Measurements from ENCODE around the gene PCCA.
"Not testable (repeated sequence)": the region's sequence is repeated elsewhere in the genome, so short reads cannot be mapped to it uniquely, and the experiment has no call there.

Gene PCCA

DNA sequence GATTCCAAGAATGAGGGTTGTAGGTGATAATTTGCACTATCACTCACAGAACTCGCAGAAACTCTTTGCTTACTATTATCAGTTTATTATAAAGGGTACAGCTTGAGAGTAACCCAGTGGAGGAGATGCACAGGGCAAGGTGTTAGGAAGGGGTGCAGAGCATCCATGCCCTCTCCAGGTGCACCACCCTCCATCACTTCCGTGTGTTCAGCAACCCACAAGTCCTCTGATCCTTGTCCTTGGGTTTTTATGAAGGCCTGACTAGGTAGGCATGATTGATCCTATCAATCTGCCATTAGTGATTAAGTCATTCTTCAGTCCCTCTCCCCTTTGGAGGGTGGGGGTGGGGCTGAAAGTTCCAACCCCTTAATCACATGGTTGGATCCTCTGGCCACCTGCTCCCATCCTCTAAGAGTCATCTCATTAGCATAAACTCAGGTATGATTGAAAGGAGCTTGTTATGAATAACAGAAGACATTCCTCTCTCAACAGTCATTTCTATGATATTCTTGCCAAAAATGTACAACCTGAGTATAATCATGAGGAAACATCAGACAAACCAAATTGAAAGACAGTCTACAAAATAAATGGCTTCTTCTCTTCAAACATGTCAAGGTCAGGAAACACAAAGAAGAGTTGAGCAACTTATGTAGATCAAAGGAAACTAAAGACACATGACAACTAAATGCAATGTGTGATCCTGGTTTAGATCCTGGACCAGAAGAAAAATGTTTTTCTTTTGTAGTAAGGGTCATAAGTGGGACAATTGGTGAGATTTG, 225.4 kb downstream of the PCCA start:
- no peak for DNase-seq

GRCh38 chr13:100315522-100315921, 226.6 kb downstream of the PCCA start:
- no peak for DNase-seq

DNA sequence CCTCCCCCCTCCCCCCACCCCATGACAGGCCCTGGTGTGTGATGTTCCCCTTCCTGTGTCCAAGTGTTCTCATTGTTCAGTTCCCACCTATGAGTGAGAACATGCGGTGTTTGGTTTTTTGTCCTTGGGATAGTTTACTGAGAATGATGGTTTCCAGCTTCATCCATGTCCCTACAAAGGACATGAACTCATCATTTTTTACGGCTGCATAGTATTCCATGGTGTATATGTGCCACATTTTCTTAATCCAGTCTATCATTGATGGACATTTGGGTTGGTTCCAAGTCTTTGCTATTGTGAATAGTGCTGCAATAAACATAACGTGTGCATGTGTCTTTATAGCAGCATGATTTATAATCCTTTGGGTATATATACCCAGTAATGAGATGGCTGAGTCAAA, 229.6 kb downstream of the PCCA start:
- not testable (repeated sequence) for DNase-seq

DNA sequence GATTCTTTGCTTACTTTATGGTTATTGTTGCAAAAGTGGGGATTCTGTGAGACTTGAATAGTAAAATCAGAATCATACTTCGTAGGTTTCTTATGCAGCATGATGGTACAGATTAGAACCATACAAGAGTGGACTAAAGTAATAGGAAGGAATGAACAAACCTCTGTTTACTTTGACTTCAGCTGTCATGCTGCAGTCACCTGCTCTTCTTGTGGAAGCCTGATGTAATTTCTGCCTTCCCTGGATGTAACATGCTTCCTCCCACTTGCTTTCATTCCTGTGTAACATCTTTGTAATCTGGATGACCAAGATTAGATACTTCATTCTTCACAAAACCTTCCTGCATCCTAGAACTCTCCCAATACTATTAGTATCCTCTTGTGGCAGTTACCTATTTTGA, 235.0 kb downstream of the PCCA start:
- DNase-seq = peak; percentile 5

DNA sequence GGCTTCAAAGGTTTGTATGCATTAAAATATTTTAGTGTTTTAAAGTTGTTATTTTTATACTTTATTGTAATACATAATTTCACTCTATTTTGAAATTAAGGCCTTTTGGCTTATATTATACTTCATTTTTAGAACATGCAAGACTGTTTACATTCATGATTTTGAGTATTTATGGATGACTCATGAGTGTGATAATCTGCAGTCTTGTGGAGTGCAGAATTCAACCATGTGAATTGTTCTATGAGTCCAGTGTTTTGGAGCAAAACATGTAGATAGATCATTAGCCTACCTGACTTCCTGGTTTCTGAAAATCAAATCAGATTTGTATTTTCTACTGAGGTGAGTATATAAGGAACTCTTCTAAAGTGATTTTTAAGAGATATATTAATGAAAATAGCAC, 241.8 kb downstream of the PCCA start:
- no peak for DNase-seq

DNA sequence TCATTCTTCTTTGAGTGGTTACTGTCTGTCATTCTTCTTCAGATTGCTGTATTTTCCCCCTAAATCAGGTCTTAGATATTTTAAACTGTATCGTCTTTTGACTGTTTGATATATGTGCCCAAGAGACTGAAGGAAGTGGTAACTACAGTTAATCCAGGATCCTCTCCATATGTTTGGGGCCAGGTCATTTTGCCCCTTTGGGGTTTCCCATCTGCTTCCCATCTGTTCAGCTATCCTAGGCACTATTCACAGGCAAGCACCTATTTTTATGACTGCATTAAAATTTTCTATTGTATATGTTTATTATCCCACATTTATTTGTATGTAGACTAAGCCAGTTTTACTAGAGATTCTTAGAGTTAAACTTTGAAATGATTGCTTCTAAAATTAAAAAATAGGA, 244.2 kb downstream of the PCCA start:
- DNase-seq = no peak

- DNase-seq = no peak
These were observed 245.3 kb downstream of the PCCA start for GRCh38 chr13:100334214-100334613.

GRCh38 chr13:100336795-100337516, 248.1 kb downstream of the PCCA start:
- DNase-seq = no peak

DNA sequence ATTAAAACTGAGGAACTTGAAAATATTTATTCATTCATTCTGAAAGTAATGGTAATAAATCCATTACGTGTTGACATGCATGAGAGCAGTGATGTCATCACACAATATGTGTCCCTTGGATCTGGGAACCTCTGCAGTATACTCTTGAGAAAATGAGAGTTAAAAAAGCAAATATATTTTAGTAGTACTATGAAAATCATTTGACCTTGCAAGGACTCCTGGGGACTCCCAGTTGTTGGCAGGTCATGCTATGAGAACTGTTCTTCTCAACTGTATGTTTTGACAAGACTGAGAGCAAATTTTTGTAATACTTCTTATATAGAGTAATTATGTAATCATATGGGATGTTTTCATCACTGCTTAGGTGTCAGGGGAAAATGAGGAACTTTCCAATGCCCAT, 249.4 kb downstream of the PCCA start:
- peak; percentile 15 for DNase-seq

DNA sequence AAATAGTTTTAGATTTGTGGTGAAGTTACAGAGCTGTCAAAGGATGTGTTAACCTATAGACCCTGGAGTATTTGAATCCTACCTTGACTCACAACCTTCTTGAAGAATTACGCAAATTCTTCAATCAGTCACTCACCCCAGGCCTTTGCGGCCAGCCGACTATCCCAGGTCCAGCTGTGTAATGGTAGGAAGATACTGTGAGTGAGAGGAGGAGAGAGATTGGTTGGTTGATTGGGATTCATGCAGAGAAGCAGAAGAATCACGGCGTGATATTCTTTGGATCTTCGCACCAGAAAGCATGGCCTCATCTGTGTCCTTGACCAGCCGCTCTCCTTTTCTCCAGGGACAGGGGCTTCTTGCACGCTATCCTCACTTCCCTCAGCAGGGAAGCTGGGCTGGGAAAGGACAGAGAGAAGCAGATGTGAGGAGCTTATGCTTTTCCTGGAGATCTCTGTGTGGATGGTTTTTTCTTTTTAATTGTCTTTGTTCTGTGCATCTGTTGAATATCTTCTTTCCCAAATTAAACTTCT, 250.6 kb downstream of the PCCA start:
- DNase-seq = no peak

DNA sequence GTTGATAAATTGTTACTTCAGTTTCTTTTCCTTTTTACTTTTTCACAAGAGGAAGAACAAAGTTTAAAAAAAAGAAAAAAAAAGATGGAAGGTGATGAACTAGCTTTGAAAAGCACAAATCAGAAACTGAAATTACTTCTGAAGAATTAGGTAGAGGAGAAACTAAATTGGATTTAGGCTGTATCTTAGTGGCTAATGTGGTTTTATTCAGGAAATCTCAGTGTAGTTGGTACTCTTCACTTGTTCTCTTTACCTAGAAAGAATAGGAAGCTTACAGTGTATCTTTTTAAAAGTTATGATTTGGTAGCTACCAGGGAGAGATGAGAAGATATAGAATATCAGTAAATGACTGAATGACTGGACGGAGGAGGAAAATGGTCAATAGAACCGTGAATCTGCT, 252.0 kb downstream of the PCCA start:
- no peak for DNase-seq

- no peak for DNase-seq
These were observed 252.4 kb downstream of the PCCA start for GRCh38 chr13:100341327-100341726.

DNA sequence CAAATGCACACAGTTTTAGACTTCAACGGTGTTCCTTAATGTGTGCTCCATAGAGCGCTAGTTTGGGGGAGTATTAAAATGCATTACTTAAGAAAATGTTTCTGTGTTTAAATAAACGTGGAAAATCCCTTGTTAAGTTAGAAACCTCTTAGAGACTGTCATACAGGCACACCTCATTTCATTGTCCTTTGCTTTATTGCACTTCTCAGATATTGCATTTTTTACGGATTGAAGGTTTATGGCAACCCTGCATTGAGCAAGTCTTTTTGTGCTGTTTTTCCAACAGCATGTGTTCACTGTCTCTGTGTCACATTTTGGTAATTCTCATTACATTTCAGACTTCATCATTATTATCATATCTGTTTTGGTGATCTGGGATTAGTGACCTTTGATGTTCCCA, 255.7 kb downstream of the PCCA start:
- no peak for DNase-seq

DNA sequence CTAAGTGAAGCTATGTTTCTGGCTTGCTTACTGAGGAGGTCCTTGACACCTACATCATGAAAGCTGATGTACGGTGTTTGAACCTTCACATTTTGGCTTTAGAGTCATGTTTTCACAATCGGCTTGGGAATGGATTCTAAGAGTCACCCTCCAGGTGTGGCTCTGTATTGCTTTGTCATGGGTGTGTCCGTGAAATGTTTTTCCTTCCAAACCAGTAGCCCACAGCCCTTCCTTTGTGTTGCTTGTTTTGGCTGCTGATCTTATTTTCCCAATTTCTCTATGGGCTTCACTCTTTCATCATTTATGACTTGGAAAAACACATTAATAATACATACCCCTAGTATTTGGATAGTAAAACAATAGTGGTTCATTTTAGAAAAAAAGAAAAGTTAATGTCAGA, 259.1 kb downstream of the PCCA start:
- no peak for DNase-seq

DNA sequence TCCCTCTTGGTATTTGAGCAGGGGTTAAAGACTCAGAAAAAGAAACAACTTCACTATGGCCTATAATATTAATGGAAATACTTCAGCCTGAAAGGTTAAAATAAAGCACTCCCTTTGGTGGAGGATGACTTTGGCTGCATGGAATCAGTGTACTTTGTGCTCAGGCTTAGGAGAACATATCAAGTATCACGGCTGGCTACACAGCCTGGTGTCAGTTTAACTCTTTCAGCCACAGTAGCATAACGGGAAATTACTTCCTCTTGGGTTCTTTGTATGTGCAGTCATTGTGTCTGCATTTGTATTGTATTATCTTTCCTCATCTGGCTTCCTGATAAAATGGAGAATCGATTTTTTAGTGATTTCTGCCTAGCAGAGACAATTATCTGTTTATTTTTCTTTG, 260.7 kb downstream of the PCCA start:
- DNase-seq = no peak

DNA sequence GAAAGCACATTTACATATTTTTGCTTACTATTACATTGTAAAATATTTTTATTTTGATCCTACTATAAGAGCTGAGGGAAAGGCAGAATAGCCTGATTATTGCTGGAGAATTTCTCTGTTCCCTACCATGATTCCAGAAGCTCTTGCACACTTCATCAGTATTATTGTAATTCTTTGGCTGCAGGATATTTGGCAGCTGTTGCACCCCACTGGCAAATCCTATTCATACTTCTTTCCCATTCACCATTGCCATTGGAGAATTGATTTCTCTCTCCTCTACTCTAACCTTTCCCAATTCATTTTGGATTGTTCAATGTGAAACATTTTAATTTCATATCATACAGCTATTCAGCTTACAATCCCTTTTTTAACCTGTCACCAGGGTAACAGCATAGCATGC, 261.7 kb downstream of the PCCA start:
- no peak for DNase-seq

- DNase-seq = peak; percentile 7
These were observed 267.5 kb downstream of the PCCA start for GRCh38 chr13:100356426-100356825.

DNA sequence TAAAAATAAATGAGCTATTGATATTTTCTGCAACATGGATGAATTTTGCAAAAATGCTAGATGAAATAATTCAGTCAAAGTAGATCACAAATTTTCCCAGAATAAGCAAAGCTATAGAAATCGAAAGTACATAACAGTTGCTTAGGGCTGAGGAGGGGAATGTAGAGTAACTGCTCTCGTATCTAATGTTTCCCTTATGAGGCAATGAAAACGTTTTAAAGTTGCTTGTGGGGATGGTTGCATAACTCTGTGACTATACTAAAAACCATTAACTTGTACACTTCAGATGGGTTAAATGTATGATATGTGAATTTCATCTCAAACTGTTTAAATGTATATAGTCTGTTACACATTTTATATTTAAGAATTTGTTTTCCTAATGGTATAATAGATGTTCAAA, 268.0 kb downstream of the PCCA start:
- DNase-seq = peak; percentile 47

DNA sequence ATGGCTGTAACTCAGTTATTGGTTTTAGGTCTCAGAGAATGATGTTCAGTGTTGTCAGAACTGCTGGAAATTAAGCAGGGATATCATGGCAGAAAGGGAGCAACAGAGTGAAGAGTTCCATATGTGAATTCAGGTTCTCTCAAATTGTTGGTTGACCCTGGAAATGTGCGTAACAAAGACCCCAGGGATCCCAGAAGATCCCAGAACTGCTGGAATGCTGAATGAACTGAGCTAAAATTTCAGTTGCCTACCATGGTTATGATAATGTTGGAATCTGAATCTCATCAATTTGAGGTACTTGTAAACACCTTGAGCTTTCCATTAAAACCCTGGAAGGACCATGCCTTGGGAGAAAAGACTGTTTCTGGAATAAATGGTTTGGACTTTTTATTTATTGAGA, 268.9 kb downstream of the PCCA start:
- DNase-seq = no peak

- DNase-seq = no peak
These were observed 272.6 kb downstream of the PCCA start for GRCh38 chr13:100361504-100361903.

DNA sequence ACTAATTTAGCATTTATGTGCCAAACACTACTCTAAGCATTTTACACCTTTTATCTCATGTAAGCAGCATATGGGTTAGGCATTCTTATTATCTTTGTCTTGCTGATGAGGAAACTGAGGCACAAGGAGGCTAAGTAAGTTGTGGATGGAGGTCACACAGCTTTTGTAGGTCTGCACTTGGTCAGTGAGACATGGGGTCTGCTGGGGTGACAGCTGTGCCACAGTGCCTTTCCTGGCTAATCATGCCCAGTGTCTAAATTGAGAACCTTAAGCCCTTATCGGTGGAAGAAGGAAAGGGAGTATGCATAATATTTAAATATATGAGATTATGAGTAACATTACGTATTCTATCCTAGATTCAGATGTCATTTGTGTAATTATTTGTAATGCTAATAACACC, 273.5 kb downstream of the PCCA start:
- no peak for DNase-seq

DNA sequence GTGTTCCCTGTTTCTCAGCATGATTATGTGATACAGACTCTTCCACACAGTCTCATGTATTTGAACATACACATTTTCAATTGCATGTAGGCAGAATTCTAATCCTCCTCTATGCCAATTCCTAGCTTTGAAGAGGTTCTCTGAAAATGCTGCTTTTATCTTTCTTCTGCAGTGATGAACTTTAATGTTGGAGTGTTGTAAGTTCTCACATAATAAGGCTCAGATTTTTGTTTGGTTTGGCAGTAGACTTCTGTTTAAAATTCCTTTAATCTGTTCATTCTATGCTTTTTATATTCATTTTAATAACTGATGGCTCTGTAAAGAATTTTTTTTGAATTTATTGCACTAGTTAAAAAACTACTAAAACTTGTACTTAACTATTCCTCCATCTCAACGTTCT, 273.9 kb downstream of the PCCA start:
- DNase-seq = no peak

GRCh38 chr13:100363285-100363711, 274.4 kb downstream of the PCCA start:
- DNase-seq = no peak

DNA sequence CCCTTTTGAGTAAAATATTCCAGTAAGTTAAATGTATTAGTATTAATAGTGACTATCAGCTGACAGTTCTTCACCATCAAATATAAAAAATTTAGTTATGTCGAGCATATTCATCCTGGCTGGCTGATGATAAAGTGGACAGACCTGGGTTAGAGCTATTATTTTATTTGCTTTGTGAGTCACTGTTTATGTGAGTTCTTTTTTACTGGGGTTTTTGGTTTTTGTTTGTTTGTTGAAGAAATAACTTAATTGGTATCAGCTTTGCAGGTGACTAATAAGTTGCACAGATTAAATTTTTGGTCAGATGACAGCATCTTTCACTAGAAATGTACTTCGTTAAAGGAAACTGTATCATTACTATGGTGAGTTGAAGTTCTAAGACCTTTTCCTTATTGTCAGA, 275.0 kb downstream of the PCCA start:
- no peak for DNase-seq
